GM19351 (cell line): ENCODE measurements around the gene TOMM6.
"Not testable (repeated sequence)": the region's sequence is repeated elsewhere in the genome, so short reads cannot be mapped to it uniquely, and the experiment has no call there.

Experiments used
- ATAC-seq: cut with Tn5 transposase; IDR thresholded peaks from one replicate; pipeline ENCODE4 v1.9.1; 2021; ENCODE audit warnings: mild to moderate bottlenecking, moderate library complexity; ENCODE audit not compliant: unreplicated experiment

TOMM6 gene

DNA sequence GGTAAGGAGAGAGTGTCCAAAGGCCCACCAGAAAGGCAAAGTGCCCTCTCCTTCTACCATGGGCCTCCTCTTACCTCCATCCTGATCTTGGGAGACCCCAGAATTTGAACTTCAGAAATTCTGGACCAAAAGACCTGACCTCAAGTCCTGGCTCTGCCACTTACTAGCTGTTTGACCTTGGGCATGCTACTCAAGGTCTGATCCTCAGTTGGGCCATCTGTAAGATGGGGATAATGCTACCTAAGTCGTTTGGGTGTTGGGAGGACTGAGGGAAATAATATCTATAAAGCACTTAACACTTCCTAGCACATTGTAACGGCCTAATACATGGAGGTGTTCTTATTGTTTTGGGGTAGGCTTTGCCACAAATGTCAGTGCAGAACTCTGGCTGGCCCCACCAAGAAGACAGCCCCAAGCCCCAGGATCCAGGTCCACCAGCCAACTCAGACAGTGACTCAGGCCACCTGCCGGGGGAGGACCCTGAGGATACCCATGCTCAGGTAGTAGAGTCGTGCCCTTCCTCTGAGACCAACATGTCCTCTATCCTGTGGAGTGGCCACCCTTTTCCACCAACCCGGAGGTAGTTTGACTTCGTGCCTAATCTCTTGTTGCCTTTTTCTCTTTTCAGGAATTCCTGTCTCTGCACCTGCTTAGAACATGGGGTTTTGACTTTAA is 4.3 kb upstream of the TOMM6 start:
- ATAC-seq: no peak

DNA sequence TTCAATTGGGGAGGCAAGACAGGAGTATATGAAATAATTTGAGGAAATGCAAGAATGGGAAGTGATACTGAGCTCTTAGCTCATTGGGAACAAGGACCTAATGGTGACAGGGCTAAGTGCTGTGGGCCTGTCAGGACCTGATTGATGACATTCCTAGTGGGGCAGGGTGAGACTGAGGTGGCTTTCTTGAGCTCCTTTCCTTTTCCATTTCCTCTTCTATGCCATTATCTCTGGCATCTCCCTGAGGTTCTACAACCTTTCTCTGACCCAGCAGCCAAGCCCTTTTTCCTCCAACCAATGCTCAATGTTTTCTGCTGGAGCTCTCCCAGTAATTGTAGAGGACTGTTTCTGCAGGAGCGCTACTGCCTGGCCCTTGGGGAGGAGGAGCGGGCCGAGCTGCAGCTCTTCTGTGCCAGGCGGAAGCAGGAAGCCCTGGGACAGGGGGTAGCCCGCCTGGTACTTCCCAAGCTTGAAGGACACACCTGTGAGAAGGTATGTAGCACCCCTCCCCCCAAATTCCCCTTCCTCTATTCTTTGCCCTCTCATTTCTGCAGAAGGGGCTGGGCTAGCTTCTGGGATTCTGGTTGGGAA is 2.8 kb upstream of the TOMM6 start:
- no peak for ATAC-seq

DNA sequence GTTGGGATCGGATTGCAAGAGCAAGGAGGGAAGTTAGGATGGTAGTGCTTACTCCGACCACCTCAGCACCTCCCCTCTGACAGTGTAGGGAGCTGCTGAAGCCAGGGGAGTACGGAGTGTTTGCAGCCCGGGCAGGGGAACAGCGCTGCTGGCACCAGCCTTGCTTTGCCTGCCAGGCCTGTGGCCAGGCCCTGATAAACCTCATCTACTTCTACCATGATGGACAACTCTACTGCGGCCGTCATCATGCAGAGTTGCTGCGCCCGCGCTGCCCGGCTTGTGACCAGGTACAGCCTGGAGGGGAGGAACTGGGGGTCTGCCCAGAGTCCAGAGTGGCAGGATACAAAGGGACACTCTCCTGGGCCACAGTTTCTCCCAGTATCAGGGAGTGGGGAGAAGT is 2.2 kb upstream of the TOMM6 start:
- no peak for ATAC-seq

DNA sequence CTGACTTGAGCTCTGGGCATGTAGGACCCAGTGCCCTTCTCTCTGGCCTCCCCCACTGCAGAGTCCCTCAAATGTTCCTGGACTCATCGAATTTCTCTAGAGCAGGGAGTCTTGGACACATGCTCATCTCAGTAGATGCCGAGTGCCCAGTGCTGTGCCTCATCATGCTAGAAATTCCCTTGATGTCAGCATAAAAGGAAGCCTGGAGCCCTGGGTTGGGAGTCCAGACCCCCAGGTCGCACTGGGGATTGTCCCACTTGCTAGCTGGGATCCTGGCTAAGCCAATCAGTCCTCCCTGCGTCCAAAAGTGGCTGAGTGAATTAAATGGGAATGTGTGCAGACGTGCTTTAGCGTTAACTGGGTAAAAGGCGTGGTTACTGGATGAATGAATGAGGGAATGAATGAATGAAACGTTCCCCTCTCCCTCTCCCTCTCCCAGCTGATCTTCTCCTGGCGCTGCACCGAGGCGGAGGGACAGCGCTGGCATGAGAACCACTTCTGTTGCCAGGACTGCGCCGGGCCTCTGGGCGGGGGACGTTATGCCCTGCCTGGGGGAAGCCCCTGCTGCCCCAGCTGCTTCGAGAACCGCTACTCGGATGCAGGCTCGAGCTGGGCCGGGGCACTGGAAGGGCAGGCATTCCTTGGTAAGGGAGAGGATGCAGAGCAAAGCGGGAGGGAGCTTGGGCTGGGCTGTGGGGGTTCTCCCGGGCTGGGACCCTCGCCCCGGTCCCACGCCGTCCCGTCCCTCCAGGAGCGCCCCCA is 1.6 kb upstream of the TOMM6 start:
- no peak for ATAC-seq

DNA sequence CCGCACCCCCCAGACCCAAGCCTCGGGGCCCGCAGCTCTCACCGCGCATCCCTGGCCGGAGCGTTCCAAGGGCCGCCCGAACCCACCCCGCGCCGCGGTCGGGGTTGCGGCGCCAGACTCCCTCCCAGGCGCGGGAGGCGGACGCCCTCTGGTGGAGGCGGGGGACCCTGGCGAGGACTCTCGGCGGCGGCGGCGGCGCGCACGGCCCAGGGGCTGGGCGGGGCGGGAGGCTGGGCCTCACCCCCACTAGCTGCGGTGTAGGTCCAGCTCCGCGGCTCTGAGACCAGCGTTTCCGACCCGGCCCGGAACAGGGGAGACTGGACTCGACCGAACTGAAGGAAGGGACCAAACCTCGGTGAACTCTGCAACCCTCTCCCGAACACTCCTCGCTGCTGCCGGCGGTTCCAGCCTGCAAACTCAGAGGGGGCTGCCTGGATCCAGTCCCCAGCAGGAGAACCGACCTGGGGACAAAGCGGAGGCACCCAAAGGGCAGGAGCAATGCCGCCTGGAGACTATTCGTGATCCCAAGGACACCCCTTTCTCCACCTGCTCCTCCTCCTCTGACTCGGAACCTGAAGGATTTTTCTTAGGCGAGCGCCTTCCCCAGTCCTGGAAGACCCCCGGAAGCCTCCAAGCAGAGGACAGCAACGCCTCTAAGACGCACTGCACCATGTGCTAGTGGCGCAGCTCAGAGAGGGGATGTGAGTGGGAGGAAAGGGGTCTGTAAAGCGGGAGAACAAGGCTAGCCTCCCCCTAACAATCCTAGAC is 859 bp upstream of the TOMM6 start:
- peak; percentile 66 for ATAC-seq

DNA sequence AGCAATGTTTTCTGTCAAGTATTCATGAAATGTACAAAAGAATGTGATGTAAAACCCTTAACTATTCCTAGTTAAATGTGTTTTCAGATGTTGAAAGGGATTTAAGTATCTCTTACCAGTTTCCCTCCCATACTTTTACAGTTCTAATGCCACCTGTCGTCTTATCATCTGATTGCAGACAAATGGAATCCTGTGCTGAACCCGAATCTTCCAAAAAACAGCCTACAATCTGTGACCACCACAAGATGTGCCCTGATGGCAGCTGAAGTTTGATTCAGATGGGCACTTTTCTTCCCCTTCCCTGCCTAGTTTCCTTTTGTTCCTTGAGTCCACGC is 1.9 kb downstream of the TOMM6 start:
- ATAC-seq: no peak

DNA sequence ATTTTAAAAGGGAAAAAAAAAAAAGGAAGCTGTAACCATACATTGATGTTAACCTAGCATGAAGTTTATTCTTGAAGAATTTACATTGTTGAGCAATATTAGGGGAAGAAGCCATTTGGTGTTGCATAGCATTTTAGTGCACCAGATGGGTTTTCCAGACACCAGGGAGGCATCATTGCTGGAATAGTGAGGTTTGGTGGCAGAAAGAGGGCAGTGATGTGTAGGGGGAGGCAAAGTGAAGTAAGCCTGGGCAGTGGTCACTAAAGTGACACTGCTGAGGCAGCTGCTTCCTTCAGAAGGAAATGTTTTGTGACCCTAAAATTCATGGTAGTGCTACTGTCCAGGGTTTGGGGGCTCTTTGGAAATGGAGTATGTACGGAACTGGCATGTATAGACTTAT is 2.6 kb downstream of the TOMM6 start:
- no peak for ATAC-seq

DNA sequence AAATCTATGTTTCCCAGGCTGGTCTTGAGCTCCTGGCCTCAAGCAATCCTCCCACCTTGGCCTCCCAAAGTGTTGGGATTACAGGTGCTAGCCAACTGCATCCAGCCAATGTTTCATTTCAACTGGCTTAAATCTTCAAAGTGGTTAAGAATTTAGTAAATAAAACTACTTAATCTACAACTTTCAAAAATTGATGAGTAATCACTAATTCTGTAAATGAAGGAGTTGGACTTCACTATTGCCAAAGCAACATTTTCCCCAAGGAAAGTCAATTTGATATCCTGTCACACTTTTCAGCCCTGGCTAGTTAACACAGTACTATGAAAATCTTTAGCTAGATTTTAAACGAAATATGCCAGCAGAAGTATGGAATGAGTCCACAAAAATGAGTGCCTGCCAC is 3.8 kb downstream of the TOMM6 start:
- no peak for ATAC-seq

DNA sequence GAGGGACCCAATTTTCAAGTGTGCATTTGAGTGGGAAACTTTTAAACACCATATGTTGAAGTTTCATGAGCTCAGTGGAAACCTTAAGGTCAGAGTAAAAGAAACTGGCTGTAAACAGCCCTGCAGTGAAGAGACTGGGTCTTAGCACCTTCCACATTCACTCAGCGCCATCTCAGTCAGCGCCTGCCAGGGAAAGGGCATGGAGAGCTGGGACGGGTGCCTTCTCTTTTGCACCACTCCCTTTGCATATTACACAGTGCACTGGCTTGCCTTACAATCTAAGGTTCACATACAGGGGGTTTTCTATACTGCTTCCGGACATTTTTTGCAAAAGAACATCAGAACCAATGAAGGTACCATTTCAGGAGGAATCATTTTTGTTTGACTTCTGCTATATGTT is 4.5 kb downstream of the TOMM6 start:
- ATAC-seq: no peak

DNA sequence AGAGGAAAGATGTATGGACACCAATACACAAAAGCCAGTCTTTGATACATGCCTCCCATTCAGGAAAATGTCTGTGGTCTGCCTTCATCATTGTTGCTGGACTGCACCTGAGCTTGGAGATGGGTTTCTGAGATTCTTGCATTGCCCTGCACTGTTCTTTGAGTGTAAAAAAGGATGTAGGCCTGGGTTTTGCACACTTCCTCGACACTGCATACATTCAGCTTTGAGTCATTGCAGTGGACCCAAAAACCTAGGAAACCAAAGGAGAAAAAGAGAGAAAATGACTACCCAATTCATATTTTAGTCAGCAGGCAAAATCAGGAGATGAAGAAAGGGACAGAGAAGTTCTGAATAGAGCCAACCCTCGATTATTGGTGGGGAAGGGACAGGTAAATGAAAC is 9.0 kb downstream of the TOMM6 start:
- no peak for ATAC-seq

DNA sequence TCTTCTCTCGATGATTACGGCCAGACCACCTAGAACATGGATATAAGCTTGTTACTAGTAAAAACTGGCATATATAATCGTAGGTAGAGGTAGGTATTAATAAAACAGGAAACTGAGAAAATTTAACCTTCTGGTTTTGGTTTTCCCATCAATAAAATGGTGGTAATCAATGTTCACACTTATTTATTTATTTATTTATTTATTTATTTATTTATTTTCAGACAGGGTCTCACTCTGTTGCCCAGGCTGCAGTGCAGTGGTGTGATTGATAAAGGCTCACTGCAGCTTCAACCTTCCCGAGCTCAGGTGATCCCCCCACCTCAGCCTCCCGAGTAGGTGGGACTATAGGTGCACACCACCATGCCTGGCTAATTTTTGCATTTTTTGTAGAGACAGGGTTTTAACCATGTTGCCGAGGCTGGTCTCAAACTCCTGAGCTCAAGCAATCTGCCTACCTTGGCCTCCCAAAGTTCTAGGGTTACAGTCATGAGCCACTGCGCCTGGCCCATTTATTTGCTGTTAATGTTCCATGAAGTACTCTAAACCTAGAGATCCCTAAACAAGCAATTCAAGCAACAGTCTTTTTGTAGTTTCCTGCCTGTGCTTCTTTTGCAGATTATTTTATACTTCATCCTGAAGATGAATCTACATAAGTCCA is 11.5 kb downstream of the TOMM6 start:
- no peak for ATAC-seq

DNA sequence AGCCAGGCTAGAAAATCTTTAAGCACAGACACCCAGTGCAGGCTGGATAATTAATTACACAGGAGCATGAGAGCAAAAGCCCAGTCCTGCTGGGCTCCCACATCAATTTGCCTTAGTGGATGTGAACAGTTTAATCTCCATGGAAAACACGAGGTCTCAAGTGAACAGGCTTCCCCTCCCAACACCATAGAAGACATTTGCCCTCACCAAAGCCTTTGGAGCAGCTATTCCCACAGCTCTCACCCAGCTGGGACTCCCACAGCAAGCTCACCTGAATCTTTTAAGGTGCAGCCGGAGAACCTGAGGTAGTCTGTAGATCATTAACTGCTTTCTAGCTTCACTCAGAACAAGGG is 12.0 kb downstream of the TOMM6 start:
- no peak for ATAC-seq

DNA sequence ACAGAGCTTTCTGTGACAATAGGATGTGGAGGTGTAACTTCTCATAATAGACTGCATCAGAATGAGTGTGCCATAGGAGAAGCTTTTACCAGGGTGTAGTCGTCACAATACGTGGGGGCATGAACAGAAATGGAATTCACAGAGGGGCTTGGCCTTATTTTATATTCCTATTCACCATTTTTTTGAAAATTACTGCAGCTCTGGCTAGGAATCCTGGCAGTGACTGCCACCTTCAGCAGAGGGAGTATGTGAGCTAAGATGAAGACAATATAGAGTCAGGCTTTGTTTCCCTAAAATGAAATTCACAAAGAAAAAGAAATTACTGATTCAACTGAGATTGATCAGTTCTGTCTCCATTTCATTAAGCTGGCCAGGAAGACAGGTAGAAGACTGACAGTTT is 13.9 kb downstream of the TOMM6 start:
- ATAC-seq: no peak

DNA sequence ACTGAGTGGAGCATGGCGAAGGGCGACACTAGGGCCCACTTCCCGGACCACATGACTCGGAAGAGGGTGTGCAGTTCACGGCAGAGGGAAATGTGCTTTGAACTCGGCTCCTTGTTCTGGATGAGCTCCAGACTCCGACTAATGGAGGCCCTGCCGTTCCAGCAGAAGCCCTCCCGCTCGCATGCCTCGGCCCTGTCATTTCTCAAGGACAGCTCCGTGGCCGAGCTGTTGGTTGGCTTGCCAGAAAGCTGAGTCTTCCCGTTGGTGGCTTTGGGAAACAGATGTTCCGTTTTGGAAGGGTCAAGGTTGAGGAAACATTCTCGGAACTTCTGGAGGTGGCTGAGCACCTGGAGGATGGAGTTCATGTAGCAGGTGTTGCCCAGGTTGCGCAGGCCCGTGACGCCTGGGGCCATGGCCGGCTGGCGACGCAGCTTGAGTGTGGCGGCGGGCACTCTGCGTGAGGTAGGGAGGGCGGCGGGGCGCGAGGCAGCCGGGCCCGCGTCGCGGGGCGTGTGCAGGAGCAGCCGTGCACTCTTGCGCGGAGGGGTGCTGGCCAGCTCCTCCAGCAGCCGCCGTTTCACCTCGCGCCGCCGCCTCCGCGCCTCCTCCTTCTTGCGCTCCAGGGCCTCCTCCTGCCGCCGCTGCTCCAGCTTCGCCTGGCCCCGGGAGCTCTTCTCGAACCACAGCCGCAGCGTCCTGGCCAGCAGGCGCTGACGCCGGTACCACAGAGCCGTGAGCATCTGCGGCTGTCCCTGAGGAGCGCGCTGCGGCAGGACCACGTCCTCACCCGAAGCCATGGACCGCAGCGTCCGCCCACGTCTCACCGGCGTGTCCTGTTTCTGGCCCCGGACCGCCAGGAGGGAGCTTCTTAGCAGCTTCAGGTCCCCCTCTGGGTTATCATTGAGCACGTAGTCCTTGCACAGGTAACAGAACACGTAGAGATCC is 18.6 kb downstream of the TOMM6 start:
- ATAC-seq: no peak

DNA sequence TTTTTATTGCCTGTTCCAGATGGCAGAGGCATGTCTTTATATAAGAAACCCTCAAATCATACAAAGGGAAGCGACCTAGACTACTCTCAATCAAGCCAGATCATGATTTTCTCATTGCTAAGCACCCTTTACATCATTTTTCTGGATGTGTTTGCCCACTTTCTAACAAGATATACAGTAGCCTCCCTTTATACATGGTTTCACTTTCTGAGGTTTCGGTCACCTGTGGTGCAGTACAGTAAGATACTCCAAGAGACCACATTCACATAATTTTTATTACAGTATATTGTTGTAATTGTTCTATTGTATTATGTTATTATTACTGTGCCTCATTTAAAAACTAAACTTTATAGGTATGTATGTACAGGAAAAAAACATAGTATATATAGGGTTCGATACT is 23.6 kb downstream of the TOMM6 start:
- no peak for ATAC-seq

DNA sequence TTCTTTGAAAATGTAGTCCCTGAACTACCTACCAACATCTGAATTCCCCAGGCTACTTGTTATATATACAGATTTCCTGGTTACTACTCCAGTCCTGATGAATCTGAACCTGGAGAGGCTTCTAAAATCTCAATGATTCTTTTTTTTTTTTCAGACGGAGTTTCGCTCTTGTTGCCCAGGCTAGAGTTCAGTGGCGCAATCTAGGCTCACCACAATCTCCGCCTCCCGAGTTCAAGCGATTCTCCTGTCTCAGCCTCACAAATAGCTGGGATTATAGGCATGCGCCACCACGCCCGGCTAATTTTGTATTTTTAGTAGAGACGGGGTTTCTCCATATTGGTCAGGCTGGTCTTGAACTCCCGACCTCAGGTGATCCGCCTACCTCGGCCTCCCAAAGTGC is 24.5 kb downstream of the TOMM6 start:
- ATAC-seq: not testable (repeated sequence)

DNA sequence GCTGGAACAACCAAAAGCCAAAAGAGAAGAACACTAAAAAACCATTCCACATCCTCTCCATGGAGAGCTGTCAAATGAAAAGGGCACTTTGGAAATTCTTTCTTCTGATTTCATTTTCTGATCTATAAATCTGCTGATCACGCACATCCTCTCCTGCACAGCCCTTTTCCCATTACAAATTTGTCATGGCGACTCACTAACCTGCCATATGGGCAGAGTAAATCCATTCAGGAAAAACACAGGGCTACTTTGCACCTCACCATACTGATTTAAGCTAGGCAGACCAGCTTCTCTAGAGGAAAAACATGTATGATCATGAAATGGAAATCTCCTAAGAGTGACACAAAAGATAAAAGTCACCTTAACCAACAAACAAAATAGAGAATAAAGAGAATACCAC is 26.0 kb downstream of the TOMM6 start:
- ATAC-seq: no peak

DNA sequence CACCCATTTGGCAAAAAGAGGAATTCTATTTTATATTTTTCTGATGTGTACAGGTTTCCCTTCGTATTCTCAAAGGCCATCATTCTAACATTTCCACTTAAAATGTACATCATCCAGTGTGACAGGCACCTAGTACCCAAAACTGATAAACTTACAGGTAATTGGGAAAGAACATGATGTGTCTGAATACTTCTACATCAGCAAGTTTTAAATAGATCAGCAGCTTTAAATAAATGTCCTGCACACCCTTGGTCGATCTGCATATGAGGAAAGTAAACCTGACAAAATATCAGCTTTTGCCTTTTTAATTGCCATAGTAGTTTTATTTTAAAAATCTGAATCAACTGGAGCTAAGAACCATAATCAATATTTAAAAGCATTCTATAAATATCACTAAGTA is 26.5 kb downstream of the TOMM6 start:
- no peak for ATAC-seq

DNA sequence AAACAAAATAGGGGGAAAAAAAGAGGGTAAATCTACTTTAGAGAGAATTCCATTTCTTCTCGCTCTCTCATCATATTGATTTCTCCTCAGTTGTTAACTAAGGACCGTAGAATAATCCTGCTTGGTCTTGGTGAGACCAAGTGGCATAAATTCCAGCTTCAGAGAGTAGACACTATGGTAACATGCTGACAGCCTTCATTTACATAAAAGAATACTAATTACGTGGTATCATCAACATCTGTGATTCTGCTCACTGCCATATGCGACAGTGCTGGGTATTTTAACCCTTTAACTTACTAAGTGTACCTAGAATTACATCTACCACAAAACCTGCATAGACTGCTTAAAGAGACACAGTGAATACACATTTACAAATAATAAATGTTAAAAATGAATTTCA is 27.1 kb downstream of the TOMM6 start:
- no peak for ATAC-seq

DNA sequence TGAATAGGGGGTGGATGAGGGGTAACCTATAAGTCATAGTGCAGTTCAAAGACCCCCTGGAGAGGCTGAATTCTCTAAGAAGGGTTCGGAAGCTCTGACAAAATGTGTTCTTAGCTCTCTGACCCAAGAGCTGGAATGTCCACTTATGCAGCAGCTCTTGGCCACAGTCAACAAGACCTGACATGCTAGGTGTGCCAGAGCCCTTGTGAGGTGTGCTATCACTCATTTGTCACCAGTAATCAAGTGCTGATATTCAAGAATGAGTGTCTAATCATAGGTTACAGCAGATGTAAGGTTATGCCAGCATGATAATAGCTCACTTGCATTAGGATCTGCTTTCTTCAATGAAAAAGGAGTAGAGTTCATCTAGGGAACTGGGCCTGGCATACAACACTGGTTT is 28.1 kb downstream of the TOMM6 start:
- ATAC-seq: no peak
